SH-SY5Y (cell line): ENCODE measurements around the gene JAK2.

Experiments
- GATA2 ChIP-seq: IDR thresholded peaks from 2 replicates; pipeline ENCODE4 v1.6.1; 2011; ENCODE audit warnings: mild to moderate bottlenecking, low read depth, low read length
- GATA3 ChIP-seq: IDR thresholded peaks from 2 replicates; pipeline ENCODE4 v1.6.1; 2011; ENCODE audit warnings: low read depth, mild to moderate bottlenecking, low read length, moderate library complexity

Gene JAK2

DNA sequence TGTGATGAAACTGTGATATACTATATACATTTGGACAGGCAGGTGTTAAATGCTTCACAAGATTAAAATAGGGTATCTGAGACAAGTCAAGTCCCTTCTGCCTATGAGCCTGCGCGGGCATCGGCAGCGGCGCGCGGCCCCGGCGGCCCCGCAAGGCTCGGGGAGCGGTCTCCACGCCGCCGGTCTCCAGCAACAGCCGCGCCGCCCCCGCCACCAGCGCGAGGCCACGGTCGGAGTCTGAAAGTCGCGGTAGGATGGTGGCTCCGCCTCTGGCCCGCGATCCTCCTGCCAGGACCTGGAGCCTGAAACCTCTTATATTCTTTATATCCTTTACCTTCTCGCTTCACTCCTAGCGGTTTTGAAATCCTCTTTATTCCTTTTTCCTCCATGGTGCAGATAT lies 100.9 kb downstream of the JAK2 start:
- TF ChIP-seq GATA2 (no peak), GATA3 (no peak)

DNA sequence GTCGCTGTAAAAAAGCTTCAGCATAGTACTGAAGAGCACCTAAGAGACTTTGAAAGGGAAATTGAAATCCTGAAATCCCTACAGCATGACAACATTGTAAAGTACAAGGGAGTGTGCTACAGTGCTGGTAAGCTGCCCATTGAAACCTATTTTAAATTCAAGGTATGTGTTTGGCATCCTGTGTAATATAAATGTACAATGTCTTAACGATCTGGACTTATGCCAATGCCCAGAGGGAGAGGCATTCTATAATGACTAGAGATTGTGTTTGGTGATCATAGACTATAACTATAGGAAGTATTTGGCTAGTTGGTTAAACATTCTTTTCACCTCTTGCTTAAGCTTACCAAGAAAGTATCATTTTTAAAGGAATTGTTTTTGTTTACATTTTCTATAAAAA lies 104.7 kb downstream of the JAK2 start:
- TF ChIP-seq GATA2 (no peak), GATA3 (no peak)

DNA sequence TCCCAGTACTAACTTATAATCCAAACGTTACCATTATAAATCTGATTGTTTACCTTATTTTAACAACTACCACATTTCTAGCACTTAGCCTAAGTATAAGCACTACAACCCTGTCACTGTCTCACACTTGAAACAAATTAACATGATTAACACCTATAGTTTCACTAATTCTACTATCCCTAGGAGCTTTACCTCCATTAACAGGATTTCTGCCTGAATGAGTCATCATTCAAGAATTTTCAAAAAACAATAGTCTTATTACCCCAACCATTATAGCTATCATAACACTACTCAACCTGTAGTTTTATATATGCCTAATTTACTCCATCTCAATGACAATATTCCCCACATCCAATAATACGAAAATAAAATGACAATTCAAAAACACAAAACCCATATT lies 110.7 kb downstream of the JAK2 start:
- TF ChIP-seq GATA3 (no peak), GATA2 (no peak)

DNA sequence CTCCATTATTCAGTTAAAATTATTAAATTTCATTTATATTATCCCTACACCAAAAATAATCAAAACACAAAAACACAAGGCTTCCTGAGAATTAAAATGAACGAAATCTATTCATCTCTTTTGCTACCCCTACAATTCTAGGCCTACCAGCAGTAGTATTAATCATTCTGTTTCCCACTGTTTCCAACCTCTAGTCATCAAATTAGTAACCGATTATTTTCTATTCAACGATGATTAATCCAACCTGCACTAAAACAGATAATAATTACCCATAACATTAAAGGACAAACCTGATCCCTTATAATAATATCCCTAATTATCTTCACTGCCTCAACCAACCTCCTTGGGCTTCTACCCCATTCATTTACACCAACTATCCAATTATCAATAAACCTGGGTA lies 114.4 kb downstream of the JAK2 start:
- TF ChIP-seq GATA3: no peak
- no peak for TF ChIP-seq GATA2

DNA sequence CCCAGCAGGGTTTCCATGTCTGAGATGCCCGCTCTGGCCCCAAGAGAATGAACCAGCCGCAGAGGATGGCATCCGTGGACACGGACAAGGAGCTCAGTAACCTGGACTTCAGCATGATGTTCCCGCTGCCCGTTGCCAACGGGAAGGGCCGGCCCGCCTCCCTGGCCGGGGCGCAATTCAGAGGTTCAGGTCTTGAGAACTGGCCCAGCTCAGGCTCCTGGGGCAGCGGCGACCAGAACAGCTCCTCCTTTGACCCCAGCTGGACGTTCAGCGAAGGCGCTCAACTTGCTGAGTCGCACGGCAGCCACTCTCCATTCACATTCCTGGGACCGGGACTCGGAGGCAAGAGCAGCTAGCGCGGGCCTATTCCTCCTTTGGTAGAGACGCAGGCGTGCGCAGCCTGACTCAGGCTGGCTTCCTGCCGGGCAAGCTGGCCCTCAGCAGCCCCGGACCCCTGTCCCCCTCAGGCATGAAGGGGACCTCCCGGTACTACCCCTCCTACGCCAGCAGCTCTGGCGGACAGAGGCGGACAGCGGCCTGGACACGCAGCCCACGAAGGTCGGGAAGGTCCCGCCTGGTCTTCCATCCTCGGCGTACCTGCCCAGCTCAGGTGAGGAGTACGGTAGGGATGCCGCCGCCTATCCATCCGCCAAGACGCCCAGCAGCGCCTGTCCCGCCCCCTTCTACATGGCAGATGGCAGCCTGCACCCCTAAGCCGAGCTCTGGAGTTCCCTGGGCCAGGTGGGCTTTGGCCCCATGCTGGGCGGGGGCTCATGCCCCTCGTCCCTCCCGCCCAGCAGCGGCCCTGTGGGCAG lies 126.0 kb downstream of the JAK2 start:
- no peak for TF ChIP-seq GATA2
- no peak for TF ChIP-seq GATA3

DNA sequence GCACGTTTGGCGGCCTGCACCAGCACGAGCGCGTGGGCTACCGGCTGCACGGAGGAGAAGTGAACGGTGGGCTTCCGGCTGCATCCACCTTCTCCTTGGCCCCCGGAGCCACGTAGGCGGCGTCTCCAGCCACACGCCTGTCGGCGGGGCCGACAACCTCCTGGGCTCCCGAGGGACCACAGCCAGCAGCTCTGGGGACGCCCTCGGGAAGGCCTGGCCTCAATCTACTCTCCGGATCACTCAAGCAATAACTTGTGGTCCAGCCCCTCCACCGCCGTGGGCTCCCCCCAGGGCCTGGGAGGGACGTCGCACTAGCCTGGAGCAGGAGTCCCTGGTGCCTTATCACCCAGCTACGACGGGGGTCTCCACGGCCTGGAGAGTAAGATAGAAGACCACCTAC lies 126.6 kb downstream of the JAK2 start:
- TF ChIP-seq GATA2 (no peak), GATA3 (no peak)

GRCh38 chr9:5112109-5112592 lies 127.1 kb downstream of the JAK2 start:
- TF ChIP-seq GATA3: no peak

- TF ChIP-seq GATA3 (no peak), GATA2 (no peak)
Observed at GRCh38 chr9:5112646-5113045, 127.6 kb downstream of the JAK2 start.

DNA sequence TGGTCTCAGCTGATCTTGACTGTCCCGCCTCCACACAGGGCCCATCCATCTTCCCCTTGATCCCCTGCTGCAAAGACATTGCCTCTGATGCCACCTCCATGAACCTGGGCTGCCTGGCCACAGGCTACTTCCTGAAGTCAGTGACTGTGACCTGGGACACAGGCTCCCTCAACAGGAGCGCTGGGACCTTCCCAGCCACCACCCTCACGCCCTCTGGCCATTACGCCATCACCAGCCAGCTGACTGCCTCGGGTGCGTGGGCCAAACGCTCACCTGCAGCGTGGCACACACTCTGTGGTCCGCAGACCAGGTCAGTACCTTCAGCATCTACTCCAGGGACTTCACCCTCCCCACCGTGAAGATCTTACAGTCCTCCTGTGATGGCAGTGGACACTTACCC lies 128.5 kb downstream of the JAK2 start:
- TF ChIP-seq GATA2 (no peak), GATA3 (no peak)

GRCh38 chr9:5113994-5114748 lies 129.1 kb downstream of the JAK2 start:
- TF ChIP-seq GATA2 (no peak), GATA3 (no peak)

- TF ChIP-seq GATA3: no peak
- TF ChIP-seq GATA2: no peak
Observed at GRCh38 chr9:5122116-5122515, 137.0 kb downstream of the JAK2 start.

- no peak for TF ChIP-seq GATA2
- TF ChIP-seq GATA3: no peak
Observed at GRCh38 chr9:5122516-5122915, 137.4 kb downstream of the JAK2 start.

DNA sequence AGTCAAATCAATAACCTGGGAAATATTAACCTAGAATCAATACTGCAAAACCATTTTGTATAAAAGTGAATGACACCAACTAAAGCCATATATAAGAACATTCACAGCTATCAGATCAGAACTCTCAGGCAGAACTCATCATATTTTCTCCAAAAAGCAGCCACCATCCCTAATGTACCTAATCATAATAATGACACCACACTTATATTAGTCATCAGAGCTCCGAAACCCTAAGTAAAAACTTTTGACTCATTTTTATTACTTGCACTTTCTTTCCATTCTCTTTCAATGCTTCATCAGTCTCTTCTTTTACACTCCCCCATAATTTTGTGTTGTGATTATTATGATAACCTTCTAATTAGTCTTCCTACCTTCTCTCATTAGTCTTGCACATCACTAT lies 155.1 kb downstream of the JAK2 start:
- no peak for TF ChIP-seq GATA3
- no peak for TF ChIP-seq GATA2

DNA sequence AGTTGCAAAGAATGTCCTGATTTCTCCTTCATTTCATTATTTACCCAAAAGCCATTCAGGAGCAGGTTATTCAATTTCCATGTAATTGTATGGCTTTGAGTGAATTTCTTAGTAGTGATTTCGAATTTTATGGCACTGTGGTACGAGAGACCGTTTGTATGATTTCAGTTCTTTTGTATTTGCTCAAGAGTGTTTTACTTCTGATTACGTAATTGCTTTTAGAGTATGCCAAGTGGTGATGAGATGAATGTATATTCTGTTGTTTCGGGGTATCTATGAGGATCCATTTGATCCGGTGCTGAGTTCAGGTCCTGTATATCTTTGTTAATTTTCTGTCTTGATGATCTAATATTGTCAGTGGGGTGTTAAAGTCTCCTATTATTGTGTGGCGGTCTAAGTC lies 159.1 kb downstream of the JAK2 start:
- no peak for TF ChIP-seq GATA2
- no peak for TF ChIP-seq GATA3

DNA sequence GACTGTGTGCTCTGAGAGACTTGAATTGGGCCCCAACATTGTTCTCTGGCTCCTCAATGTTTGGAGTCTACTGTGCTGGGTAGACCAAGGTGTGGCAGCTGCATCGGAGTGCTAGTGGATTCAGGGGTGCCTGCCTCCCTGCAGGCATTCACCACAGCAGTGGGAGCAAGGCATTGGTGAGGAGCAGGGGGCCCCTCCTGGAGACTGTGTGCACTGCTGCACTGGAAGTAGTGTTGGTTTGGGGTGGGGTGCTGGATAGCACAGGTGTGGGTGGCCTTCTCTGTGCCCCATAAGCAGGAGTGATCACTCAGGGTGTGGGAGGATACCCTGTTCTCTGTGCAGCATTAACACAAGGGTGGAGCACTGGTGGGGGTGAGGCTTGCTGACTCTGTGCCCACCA lies 161.2 kb downstream of the JAK2 start:
- TF ChIP-seq GATA3 (no peak), GATA2 (no peak)
